Activated naive CD8-positive, alpha-beta T cell (primary cell): ENCODE data around the gene VPS33A.
"Not testable (repeated sequence)": the region's sequence is repeated elsewhere in the genome, so short reads cannot be mapped to it uniquely, and the experiment has no call there.

Source experiments
- H3K27ac Mint-ChIP-seq: one replicate; pipeline ENCODE4 v1.8.0; 2021; ENCODE audit warnings: mixed read lengths
- H3K27me3 Mint-ChIP-seq: one replicate; pipeline ENCODE4 v1.8.0; 2021; ENCODE audit warnings: mixed read lengths
- H3K36me3 Mint-ChIP-seq: one replicate; pipeline ENCODE4 v1.8.0; 2021; ENCODE audit warnings: mixed read lengths
- H3K4me1 Mint-ChIP-seq: one replicate; pipeline ENCODE4 v1.8.0; 2021; ENCODE audit warnings: low read depth, mixed read lengths
- H3K4me3 Mint-ChIP-seq: one replicate; pipeline ENCODE4 v1.8.0; 2021; ENCODE audit warnings: mild to moderate bottlenecking, mixed read lengths
- H3K9me3 Mint-ChIP-seq: one replicate; pipeline ENCODE4 v1.8.0; 2021; ENCODE audit warnings: low read depth, mixed read lengths

VPS33A gene

GRCh38 chr12:122203301-122204166, 62.8 kb downstream of the VPS33A start, which contains the start of gene B3GNT4:
TSS of gene B3GNT4 (plus strand) at chr12:122203709. CDS start at chr12:122204619, 910 bp downstream.
- Mint-ChIP-seq H3K4me1 (peaks cover 18% of the 10 kb centered on the region), H3K9me3 (no peaks in the 10 kb centered on the region), H3K4me3 (peak within 1 kb of the TSS; percentile 87), H3K36me3 (no peaks in the 10 kb centered on the region), H3K27me3 (peaks cover 2% of the 10 kb centered on the region), H3K27ac (no peak within 1 kb of the TSS)

GRCh38 chr12:122202811-122203210, 63.5 kb downstream of the VPS33A start:
- peak overlapping the region; percentile 80 for H3K4me3 Mint-ChIP-seq
- H3K27ac Mint-ChIP-seq, H3K27me3 Mint-ChIP-seq, H3K36me3 Mint-ChIP-seq, H3K9me3 Mint-ChIP-seq: not testable (repeated sequence)
- peaks cover 18% of the 10 kb centered on the region for H3K4me1 Mint-ChIP-seq

GRCh38 chr12:122202017-122202416, 64.3 kb downstream of the VPS33A start:
- H3K4me3 Mint-ChIP-seq: no peak overlapping the region
- no peaks in the 10 kb centered on the region for H3K36me3 Mint-ChIP-seq
- H3K27ac Mint-ChIP-seq: no peak overlapping the region
- H3K4me1 Mint-ChIP-seq: peaks cover 18% of the 10 kb centered on the region
- peaks cover 6% of the 10 kb centered on the region for H3K27me3 Mint-ChIP-seq
- H3K9me3 Mint-ChIP-seq: no peaks in the 10 kb centered on the region

GRCh38 chr12:122201381-122201780, 64.9 kb downstream of the VPS33A start:
- Mint-ChIP-seq H3K4me3 (no peak overlapping the region), H3K36me3 (no peaks in the 10 kb centered on the region), H3K9me3 (no peaks in the 10 kb centered on the region), H3K4me1 (peaks cover 18% of the 10 kb centered on the region), H3K27ac (no peak overlapping the region), H3K27me3 (peaks cover 9% of the 10 kb centered on the region)

GRCh38 chr12:122200541-122201175, 65.6 kb downstream of the VPS33A start:
- no peak overlapping the region for H3K27ac Mint-ChIP-seq
- no peak overlapping the region for H3K4me3 Mint-ChIP-seq
- peaks cover under 1% of the 10 kb centered on the region for H3K9me3 Mint-ChIP-seq
- H3K4me1 Mint-ChIP-seq: peaks cover 18% of the 10 kb centered on the region
- no peaks in the 10 kb centered on the region for H3K36me3 Mint-ChIP-seq
- peaks cover 9% of the 10 kb centered on the region for H3K27me3 Mint-ChIP-seq

- Mint-ChIP-seq H3K27me3 (peaks cover 7% of the 10 kb centered on the region), H3K36me3 (no peaks in the 10 kb centered on the region), H3K4me3 (no peak overlapping the region), H3K4me1 (peaks cover 13% of the 10 kb centered on the region), H3K9me3 (peaks cover 3% of the 10 kb centered on the region), H3K27ac (no peak overlapping the region)
Measured at GRCh38 chr12:122199484-122200355, 66.6 kb downstream of the VPS33A start.

- Mint-ChIP-seq H3K4me3 (no peak overlapping the region), H3K27ac (no peak overlapping the region), H3K9me3 (peaks cover 3% of the 10 kb centered on the region), H3K4me1 (peaks cover 3% of the 10 kb centered on the region), H3K27me3 (peaks cover 7% of the 10 kb centered on the region), H3K36me3 (no peaks in the 10 kb centered on the region)
Measured at GRCh38 chr12:122197612-122197966, 68.7 kb downstream of the VPS33A start.

- peaks cover 3% of the 10 kb centered on the region for H3K9me3 Mint-ChIP-seq
- H3K4me3 Mint-ChIP-seq: no peak overlapping the region
- H3K27ac Mint-ChIP-seq: no peak overlapping the region
- no peaks in the 10 kb centered on the region for H3K4me1 Mint-ChIP-seq
- peaks cover 7% of the 10 kb centered on the region for H3K27me3 Mint-ChIP-seq
- no peaks in the 10 kb centered on the region for H3K36me3 Mint-ChIP-seq
Measured at GRCh38 chr12:122195405-122195804, 70.9 kb downstream of the VPS33A start.

GRCh38 chr12:122194804-122195203, 71.5 kb downstream of the VPS33A start:
- no peak overlapping the region for H3K27ac Mint-ChIP-seq
- no peaks in the 10 kb centered on the region for H3K4me1 Mint-ChIP-seq
- H3K4me3 Mint-ChIP-seq: no peak overlapping the region
- H3K27me3 Mint-ChIP-seq: peaks cover 7% of the 10 kb centered on the region
- H3K9me3 Mint-ChIP-seq: peaks cover 3% of the 10 kb centered on the region
- H3K36me3 Mint-ChIP-seq: no peaks in the 10 kb centered on the region

- Mint-ChIP-seq H3K4me1 (no peaks in the 10 kb centered on the region), H3K27me3 (peaks cover 3% of the 10 kb centered on the region), H3K9me3 (peaks cover 3% of the 10 kb centered on the region), H3K4me3 (no peak overlapping the region), H3K27ac (no peak overlapping the region), H3K36me3 (no peaks in the 10 kb centered on the region)
Measured at GRCh38 chr12:122192441-122192840, 73.9 kb downstream of the VPS33A start.

GRCh38 chr12:122190842-122191668, 75.2 kb downstream of the VPS33A start:
- H3K4me1 Mint-ChIP-seq: no peaks in the 10 kb centered on the region
- no peak overlapping the region for H3K27ac Mint-ChIP-seq
- H3K4me3 Mint-ChIP-seq: no peak overlapping the region
- peaks cover 3% of the 10 kb centered on the region for H3K9me3 Mint-ChIP-seq
- H3K36me3 Mint-ChIP-seq: no peaks in the 10 kb centered on the region
- H3K27me3 Mint-ChIP-seq: no peaks in the 10 kb centered on the region

- Mint-ChIP-seq H3K4me3 (no peak overlapping the region), H3K36me3 (no peaks in the 10 kb centered on the region), H3K27me3 (no peaks in the 10 kb centered on the region), H3K9me3 (no peaks in the 10 kb centered on the region), H3K27ac (no peak overlapping the region), H3K4me1 (no peaks in the 10 kb centered on the region)
Measured at GRCh38 chr12:122189626-122190475, 76.4 kb downstream of the VPS33A start.

GRCh38 chr12:122187466-122187865, 78.8 kb downstream of the VPS33A start:
- no peaks in the 10 kb centered on the region for H3K36me3 Mint-ChIP-seq
- peaks cover 6% of the 10 kb centered on the region for H3K4me1 Mint-ChIP-seq
- no peak overlapping the region for H3K27ac Mint-ChIP-seq

More at GRCh38 chr12:122187466-122187865, 78.8 kb downstream of the VPS33A start:
- Mint-ChIP-seq H3K4me3 (no peak overlapping the region), H3K9me3 (no peaks in the 10 kb centered on the region), H3K27me3 (no peaks in the 10 kb centered on the region)
